ENCODE results near the gene CKM. TPM values are rescaled to one million over a fixed set of nuclear protein-coding genes. Genes with fewer than 3 reads are reported as not detected.
"Not testable (repeated sequence)": the region's sequence is repeated elsewhere in the genome, so short reads cannot be mapped to it uniquely, and the experiment has no call there.

CKM gene
- total RNA-seq, 4 donors from 2014 or later, result 0.17 to 0.73 TPM; not detected in 2

- 73 to 78% methylated on average over 3 to 7 of the region's 8 CpGs for WGBS, 2 donors (ENCODE audit: low coverage in 1 of 2)
- H3K4me3 ChIP-seq, result no peak overlapping the region
- no peak for ATAC-seq
- H3K27ac ChIP-seq, result no peak overlapping the region
- peaks cover 0 to 5% (median 0%) of the 10 kb centered on the region in 3 donors for H3K4me1 ChIP-seq
- H3K36me3 ChIP-seq, result no peaks in the 10 kb centered on the region
- no peaks in the 10 kb centered on the region for H3K9me3 ChIP-seq
- no peaks in the 10 kb centered on the region for H3K27me3 ChIP-seq
- TF ChIP-seq CTCF (IDR thresholded peaks at IDR 0.05), result no peak
- TF ChIP-seq POLR2AphosphoS5 (IDR thresholded peaks at IDR 0.05), result no peak
- TF ChIP-seq EP300 (IDR thresholded peaks at IDR 0.05), result no peak
- TF ChIP-seq POLR2A (IDR thresholded peaks at IDR 0.05), result no peak
Measured at GRCh38 chr19:45314708-45315245, 7.9 kb downstream of the CKM start.

- not testable (repeated sequence) for H3K27ac ChIP-seq, H3K9me3 ChIP-seq, H3K4me1 ChIP-seq, H3K4me3 ChIP-seq, H3K36me3 ChIP-seq, ATAC-seq, H3K27me3 ChIP-seq
- WGBS, 2 donors (ENCODE audit: low coverage in 1 of 2), result 79 to 91% methylated on average over 3 to 5 of the region's 14 CpGs
Measured at GRCh38 chr19:45312285-45312684, 10.4 kb downstream of the CKM start.

- H3K27me3 ChIP-seq, result peaks cover 9% of the 10 kb centered on the region
- no peak overlapping the region for H3K27ac ChIP-seq
- no peaks in the 10 kb centered on the region for H3K9me3 ChIP-seq
- no peak for ATAC-seq
- TF ChIP-seq POLR2AphosphoS5 (IDR thresholded peaks at IDR 0.05) (no peak), EP300 (IDR thresholded peaks at IDR 0.05) (no peak), POLR2A (IDR thresholded peaks at IDR 0.05) (no peak), CTCF (IDR thresholded peaks at IDR 0.05) (no peak)
- no peaks in the 10 kb centered on the region for H3K36me3 ChIP-seq
- WGBS, 2 donors (ENCODE audit: low coverage in 1 of 2), result 52 to 60% methylated on average over 1 to 12 of the region's 18 CpGs
- peaks cover 0 to 8% (median 0%) of the 10 kb centered on the region in 3 donors for H3K4me1 ChIP-seq
- H3K4me3 ChIP-seq, result no peak overlapping the region
Measured at GRCh38 chr19:45311621-45312020, 11.1 kb downstream of the CKM start.

GRCh38 chr19:45309322-45309721, 13.4 kb downstream of the CKM start:
- H3K27me3 ChIP-seq, H3K27ac ChIP-seq, H3K36me3 ChIP-seq, H3K9me3 ChIP-seq, ATAC-seq, H3K4me3 ChIP-seq: not testable (repeated sequence)
- peaks cover 0 to 13% (median 0%) of the 10 kb centered on the region in 3 donors for H3K4me1 ChIP-seq
- WGBS, 2 donors (ENCODE audit: low coverage in 1 of 2), result 91% methylated on average over 6 of the region's 8 CpGs; no CpG with 5 or more reads in 1 of the 2 donors

- WGBS, 2 donors (ENCODE audit: low coverage in 1 of 2), result 40% methylated on average over 1 of the region's 19 CpGs; no CpG with 5 or more reads in 1 of the 2 donors
- H3K36me3 ChIP-seq, result peaks cover 0 to 9% of the 10 kb centered on the region in 2 donors
- H3K27ac ChIP-seq, result no peak overlapping the region
- peaks cover 0 to 13% (median 0%) of the 10 kb centered on the region in 3 donors for H3K4me1 ChIP-seq
- TF ChIP-seq CTCF (IDR thresholded peaks at IDR 0.05) (no peak), POLR2AphosphoS5 (IDR thresholded peaks at IDR 0.05) (no peak)
- H3K9me3 ChIP-seq, result no peaks in the 10 kb centered on the region
- no peak for ATAC-seq
- no peak overlapping the region for H3K4me3 ChIP-seq
- peaks cover 9% of the 10 kb centered on the region for H3K27me3 ChIP-seq
Measured at GRCh38 chr19:45307361-45307760, 15.3 kb downstream of the CKM start.

GRCh38 chr19:45306518-45307027, 16.1 kb downstream of the CKM start:
- ATAC-seq, result no peak
- peaks cover 0 to 13% (median 0%) of the 10 kb centered on the region in 3 donors for H3K4me1 ChIP-seq
- no peak overlapping the region for H3K27ac ChIP-seq
- no peak for TF ChIP-seq CTCF (IDR thresholded peaks at IDR 0.05)
- TF ChIP-seq EP300 (IDR thresholded peaks at IDR 0.05), result no peak
- TF ChIP-seq POLR2AphosphoS5 (IDR thresholded peaks at IDR 0.05), result no peak
- TF ChIP-seq POLR2A (IDR thresholded peaks at IDR 0.05), result no peak
- H3K36me3 ChIP-seq, result peaks cover 0 to 15% of the 10 kb centered on the region in 2 donors
- H3K27me3 ChIP-seq, result peaks cover 9% of the 10 kb centered on the region
- 65 to 94% methylated on average over 3 to 8 of the region's 18 CpGs for WGBS, 2 donors (ENCODE audit: low coverage in 1 of 2)
- no peak overlapping the region for H3K4me3 ChIP-seq
- no peaks in the 10 kb centered on the region for H3K9me3 ChIP-seq

Measured in gastroesophageal sphincter (tissue), 4 donors.